GM21381 (cell line): ENCODE data around the gene DERL2.

Experiments
- ATAC-seq: cut with Tn5 transposase; IDR thresholded peaks from one replicate; pipeline ENCODE4 v1.9.1; 2021; ENCODE audit warnings: mild to moderate bottlenecking, moderate library complexity; ENCODE audit not compliant: unreplicated experiment

DERL2 gene

GRCh38 chr17:5502552-5502951 lies 16.6 kb upstream of the DERL2 start:
- no peak for ATAC-seq

GRCh38 chr17:5501685-5502084 lies 15.7 kb upstream of the DERL2 start:
- no peak for ATAC-seq

- ATAC-seq: no peak
These were observed 14.8 kb upstream of the DERL2 start for GRCh38 chr17:5500589-5501391.

DNA sequence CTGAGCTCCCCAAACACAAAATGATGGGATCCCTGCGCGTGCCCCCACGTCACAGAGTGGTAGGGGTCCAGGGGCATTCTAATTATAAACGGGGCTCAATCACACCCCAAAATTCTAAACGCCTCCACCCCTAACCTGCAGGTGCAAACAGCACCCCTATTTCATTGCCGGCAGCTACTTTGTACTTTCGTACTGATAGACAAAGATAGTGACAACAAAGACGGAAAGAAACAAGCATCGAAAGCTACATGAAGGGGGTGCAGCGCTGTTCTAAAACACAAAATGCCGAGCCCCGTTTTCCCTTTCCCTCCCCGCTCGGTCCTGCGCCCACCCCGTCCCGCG lies 14.2 kb upstream of the DERL2 start:
- no peak for ATAC-seq

DNA sequence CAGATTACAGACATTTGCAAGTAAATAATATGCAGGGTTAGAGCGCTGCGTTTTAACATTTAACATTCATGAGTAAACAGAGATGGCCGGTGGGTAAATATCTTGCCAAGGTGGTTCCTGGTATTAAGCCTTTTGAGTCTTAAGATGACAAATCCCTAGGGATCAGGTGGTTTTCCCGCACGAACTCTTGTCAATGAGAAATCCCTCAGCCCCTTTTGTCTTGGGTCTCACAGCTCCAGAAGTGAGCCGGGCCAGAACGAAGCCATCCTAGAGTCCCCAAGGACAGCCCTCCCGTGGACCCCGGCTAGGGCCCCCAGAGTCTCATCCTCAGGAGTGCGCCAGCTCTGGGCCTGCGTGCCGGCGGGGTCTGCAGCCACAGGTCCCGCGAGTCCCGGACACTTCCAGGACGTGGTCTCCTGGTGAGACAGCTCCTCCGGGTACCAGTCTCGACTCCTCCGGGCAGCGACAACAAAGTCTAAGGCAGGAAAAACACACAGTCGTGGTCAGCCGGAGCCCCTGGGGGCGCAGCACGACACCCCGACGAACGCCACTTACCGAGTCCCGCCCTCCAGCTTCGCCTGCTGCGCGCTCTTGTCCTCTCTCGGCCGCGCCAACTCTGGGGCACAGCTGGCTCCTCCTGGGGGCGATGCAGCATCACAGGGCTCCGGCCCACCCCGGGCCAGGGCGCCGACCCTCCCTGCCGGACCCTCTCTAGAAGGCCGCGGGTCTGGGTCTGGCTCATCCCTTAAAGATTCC lies 13.7 kb upstream of the DERL2 start:
- ATAC-seq: no peak

GRCh38 chr17:5492970-5493369 lies 7.0 kb upstream of the DERL2 start:
- ATAC-seq: no peak

DNA sequence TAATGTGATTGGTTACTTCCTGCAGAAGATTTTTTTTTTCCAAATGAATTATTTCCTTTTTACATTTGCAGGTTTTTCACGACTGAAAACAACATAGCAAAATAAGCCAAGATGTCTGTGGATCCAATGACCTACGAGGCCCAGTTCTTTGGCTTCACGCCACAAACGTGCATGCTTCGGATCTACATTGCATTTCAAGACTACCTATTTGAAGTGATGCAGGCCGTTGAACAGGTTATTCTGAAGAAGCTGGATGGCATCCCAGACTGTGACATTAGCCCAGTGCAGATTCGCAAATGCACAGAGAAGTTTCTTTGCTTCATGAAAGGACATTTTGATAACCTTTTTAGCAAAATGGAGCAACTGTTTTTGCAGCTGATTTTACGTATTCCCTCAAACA lies 2.8 kb upstream of the DERL2 start:
- ATAC-seq: no peak

DNA sequence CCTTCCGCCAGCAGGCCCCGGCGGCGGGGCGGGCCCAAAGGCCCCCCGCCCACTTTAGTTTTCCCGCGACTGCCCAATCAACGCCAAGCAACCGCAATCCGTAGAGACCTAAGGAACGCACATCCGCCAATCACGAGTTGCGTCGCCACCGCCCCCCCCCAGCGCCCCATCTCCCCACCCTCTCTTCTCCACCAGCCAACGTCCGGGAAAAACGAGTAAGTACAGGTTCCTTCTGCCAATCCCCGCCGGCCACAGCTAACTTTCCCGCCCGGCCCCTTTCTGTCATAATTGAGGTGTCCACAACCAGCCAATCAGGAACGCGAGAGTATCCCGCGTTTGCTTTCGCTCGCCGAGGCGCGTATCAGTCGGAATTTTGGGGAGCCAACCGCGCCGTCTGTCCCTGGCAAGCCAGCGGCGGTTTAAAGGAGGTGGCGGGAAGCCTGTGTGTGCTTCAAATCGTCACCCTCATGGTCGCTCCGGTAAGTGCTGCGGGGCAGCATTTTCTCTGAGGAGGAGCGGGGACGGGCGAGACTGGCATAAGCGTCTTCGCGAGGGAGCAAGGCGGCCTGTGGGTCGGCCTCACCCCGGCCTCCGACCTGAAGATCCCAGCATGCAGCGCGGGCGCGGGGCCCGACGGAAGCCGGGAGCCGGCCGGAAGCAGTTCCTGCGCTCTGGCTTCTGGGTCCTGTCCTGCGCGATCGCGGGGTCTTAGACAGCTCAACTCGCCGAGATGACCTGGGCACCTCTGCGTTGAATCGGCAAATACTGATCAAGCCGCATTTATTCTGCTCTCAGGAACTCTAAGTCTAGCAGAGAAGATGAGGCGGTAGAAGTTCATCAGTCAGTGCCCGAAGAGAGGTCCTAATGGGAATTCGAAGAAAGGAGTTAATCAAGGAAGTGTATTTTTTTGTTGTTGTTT lies 487 bp upstream of the DERL2 start, which contains the start of gene MIS12:
Gene MIS12, plus strand, starts transcription at position 361 of the 919 bp plus-strand sequence. CDS start 2,297 bp downstream, outside the sequence.
- ATAC-seq: peak; percentile 86

DNA sequence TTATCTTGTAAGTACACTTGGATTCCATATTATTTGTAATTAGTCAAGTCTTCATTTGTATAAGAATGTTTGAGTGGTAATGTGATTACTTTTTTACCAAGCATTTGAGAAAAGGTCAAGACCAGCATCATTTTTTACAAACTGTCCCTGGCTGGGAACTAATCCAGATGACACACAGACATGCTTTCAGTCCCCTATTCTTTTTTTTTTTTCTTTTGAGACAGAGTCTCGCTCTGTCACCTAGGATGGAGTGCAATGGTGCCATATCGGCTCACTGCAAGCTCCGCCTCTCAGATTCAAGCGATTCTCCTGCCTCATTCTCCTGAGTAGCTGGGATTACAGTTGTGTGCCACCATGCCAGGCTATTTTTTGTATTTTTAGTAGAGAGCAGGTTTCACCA lies 4.5 kb downstream of the DERL2 start:
- ATAC-seq: no peak

DNA sequence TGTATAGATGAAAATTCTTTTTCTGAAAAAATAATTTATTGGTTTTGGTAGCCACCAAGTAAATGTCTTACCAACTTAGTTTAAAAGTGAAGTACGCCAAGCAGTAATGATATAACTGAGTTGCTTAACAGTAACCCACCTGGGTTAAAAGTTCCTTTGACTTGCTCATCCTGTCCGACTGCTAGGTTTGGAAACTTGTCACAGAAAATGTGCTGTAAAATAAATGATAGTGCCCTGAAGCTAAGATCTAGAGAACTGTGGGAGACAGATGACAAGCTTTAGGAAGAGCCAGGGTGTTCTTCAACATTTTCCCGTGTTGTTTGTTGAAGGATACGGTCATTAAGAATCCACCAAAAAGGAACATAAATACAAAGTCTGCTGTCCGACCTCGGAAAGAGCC lies 5.0 kb downstream of the DERL2 start:
- no peak for ATAC-seq

GRCh38 chr17:5478992-5479391 lies 7.0 kb downstream of the DERL2 start:
- no peak for ATAC-seq

DNA sequence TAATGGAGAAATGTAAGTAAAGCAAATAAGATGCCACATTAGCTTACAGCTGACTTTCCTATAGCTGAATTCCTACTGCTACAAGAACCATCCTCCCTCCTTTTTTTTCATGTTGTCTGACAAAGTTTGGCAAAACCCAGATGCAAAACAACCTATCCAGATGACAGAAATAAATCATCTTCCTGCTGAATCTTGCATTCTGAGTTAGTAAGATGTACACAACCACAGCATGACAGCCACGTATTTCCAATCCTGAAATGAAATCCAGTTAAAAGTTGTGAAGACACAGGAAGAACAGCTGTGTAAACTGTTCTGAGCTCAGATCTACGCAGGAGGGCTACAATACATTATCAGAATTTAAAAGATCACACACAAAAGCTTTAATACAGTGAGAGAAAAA lies 12.1 kb downstream of the DERL2 start:
- no peak for ATAC-seq

- no peak for ATAC-seq
These were observed 13.5 kb downstream of the DERL2 start for GRCh38 chr17:5472511-5472910.

GRCh38 chr17:5468075-5468473 lies 17.9 kb downstream of the DERL2 start:
- ATAC-seq: peak; percentile 6

DNA sequence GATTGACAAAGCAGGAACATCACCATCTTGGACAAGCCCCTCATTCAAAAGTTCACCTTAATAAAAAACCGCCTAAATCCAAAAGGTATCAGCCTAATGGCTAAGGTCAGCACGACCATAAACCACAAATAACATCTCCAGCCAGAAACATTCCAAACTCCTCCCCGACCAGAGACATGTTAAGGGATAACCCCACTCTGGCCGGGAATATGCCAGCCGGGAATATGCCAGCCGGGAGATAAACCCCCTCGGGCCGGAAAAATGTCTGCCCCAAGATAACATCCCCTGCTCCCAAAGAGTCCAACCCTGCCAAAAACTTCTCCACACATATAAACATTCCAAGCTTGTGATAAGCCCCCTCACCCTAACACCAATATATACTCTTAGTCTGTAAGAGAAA lies 18.6 kb downstream of the DERL2 start:
- no peak for ATAC-seq

- ATAC-seq: no peak
These were observed 19.7 kb downstream of the DERL2 start for GRCh38 chr17:5466295-5466694.

DNA sequence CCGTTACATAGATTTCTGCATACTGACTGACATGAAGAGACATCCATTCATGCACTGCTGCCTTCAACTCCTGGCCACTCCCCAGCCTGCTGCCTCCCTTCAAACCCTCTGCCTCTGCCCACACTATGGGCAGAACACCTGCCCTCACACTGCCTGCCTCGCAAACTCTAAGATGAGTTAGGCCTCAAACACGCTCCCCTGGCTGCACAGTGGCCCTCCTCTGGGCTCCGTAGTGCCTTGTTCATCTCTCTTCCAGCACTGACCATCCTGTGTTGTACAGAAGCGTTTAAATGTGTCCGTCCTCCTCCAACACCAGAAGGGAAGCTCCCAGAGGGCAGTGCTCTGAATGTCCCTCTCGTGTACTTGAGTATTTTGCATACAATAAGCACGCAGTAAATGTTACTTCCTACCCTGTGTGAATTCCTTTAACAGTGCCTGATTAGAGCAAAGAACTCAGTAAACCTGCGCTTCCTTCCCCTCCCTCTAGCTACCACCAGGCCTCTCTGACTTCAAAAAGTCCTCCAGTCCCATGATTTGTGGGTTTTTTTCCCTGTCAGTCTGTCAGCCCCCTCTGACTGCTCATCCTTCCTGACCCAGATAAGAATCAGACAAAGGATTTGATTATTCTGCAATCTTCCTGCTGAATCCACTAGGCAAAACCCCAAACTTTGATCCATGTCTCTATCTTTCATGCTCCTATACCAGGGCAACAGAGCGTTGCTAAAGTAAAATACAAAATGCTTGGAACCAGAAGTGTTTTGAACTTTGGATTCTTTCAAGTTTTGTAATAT lies 21.1 kb downstream of the DERL2 start:
- no peak for ATAC-seq

GRCh38 chr17:5446786-5447185 lies 39.2 kb downstream of the DERL2 start:
- no peak for ATAC-seq

GRCh38 chr17:5444209-5444608 lies 41.8 kb downstream of the DERL2 start:
- no peak for ATAC-seq

DNA sequence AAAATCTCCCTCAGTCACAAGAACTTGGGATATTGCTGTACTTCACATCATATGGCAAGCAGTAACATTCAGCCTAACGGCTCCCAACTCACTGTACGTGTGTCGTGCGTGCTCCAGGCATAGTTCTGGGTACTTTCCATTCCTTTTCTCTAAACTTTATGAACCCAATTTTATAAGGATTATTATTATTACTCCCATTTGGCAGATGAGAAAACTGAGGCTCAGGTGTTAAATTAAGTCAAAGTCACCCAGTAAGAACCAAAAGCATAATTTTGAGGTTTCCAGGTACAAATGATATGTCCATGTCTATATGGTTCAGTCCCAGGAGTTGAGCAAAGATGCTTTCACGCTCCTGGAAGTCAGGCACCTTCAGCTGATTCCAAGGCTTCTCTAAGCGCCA lies 42.2 kb downstream of the DERL2 start:
- no peak for ATAC-seq

DNA sequence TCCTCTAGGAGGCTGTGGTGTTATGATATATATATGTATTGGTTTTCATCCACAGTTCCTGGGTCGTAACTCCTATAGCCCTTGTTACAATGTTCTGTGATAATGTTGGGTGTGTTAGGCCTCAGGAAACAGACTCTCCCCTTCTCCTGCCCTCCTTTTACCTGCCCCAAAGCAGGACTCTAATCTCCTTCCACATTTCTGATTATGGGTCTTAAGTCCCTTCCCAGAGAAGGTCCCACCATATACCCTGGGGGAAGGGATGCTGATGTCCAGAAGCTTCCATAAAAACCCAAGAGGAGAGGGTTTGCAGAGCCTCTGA lies 46.6 kb downstream of the DERL2 start:
- ATAC-seq: no peak
